HFFc6 (cell line): ENCODE results near the gene BMP8B. TPM values are rescaled to one million over a fixed set of nuclear protein-coding genes. Genes with fewer than 3 reads are reported as not detected.

Experiments used
- DNase-seq: peaks from one replicate; pipeline ENCODE4 v3.0.0-alpha.2; 2018
- H3K27ac Mint-ChIP-seq: 2 replicates; pipeline ENCODE4 v1.8.0; 2020; ENCODE audit warnings: mild to moderate bottlenecking, mixed read lengths
- H3K27me3 Mint-ChIP-seq: 2 replicates; pipeline ENCODE4 v1.8.0; 2021; ENCODE audit warnings: mild to moderate bottlenecking, moderate library complexity, mixed read lengths; ENCODE audit not compliant: insufficient read depth
- H3K36me3 Mint-ChIP-seq: 2 replicates; pipeline ENCODE4 v1.8.0; 2021; ENCODE audit warnings: low read depth, mixed read lengths
- H3K4me1 Mint-ChIP-seq: 2 replicates; pipeline ENCODE4 v1.8.0; 2020; ENCODE audit warnings: low read depth, mixed read lengths
- H3K4me3 Mint-ChIP-seq: 2 replicates; pipeline ENCODE4 v1.8.0; 2020; ENCODE audit warnings: mild to moderate bottlenecking, moderate library complexity, mixed read lengths
- H3K9me3 Mint-ChIP-seq: 2 replicates; pipeline ENCODE4 v1.8.0; 2020; ENCODE audit warnings: mild to moderate bottlenecking, mixed read lengths
- CTCF ChIP-seq: fragments of 200-600 bp; sonication (generic); IDR thresholded peaks from 2 replicates; pipeline ENCODE4 v1.5.0; 2021; ENCODE audit warnings: antibody characterized with exemption, mild to moderate bottlenecking
- total RNA-seq, 6 experiments: library from RNA; stranded (reverse); fragmentation: NEBNext Ultra II Directional; extraction: Animal tissue kit (Norgen Biotek cat#: 25700); gene quantifications; 2 replicates in 1 of 6; 3 replicates in 5 of 6; pipeline ENCODE4 v1.2.3, GENCODE V29; 2021

The BMP8B gene
- total RNA-seq, 6 experiments from 2014 or later = not detected

- Mint-ChIP-seq H3K27me3 (peaks cover 36% of the 10 kb centered on the region), H3K4me3 (no peak overlapping the region), H3K27ac (no peak overlapping the region), H3K9me3 (no peaks in the 10 kb centered on the region), H3K4me1 (no peaks in the 10 kb centered on the region), H3K36me3 (no peaks in the 10 kb centered on the region)
- no peak for TF ChIP-seq CTCF
- no peak for DNase-seq
These were observed 81.2 kb downstream of the BMP8B start for GRCh38 chr1:39707506-39707905.

Other genes starting within 250 kb of the BMP8B start
- gene PABPC4, start 212.1 kb downstream of the BMP8B start, total RNA-seq = 100 to 1,000 TPM; 322 to 352 (median 347) TPM
- not detected for gene HEYL, start 149.2 kb downstream of the BMP8B start, total RNA-seq
- not detected for gene NT5C1A, start 116.8 kb downstream of the BMP8B start, total RNA-seq
- not detected for gene HPCAL4, start 97.4 kb downstream of the BMP8B start, total RNA-seq
- gene PPIE, start 50.0 kb downstream of the BMP8B start, total RNA-seq = 10 to 100 TPM; 38.9 to 45.8 (median 41.7) TPM
- gene OXCT2, start 17.5 kb downstream of the BMP8B start, total RNA-seq = 1 to 10 TPM in 5 of 6 experiments, under 1 TPM in 1; 0.81 to 2.3 (median 1.4) TPM
- gene TRIT1, start 94.6 kb upstream of the BMP8B start, total RNA-seq = 10 to 100 TPM; 12.8 to 19.1 (median 15.1) TPM
- under 1 TPM; 0.17 to 0.52 (median 0.21) TPM for gene MYCL, start 113.1 kb upstream of the BMP8B start, total RNA-seq
- gene MFSD2A, start 166.3 kb upstream of the BMP8B start, total RNA-seq = 1 to 10 TPM; 3.2 to 4.8 (median 3.5) TPM